ENCODE measurements around the gene LLGL1. TPM values are rescaled to one million over a fixed set of nuclear protein-coding genes. Genes with fewer than 3 reads are reported as not detected.
A peak's percentile ranks its signal among the peaks of the same experiment; 100 is the strongest.

The LLGL1 gene
- 8.6 TPM for total RNA-seq

- Histone ChIP-seq H3K27me3 (ENCODE audit: insufficient read depth, low read length) (no peaks in the 10 kb centered on the region), H3K4me1 (ENCODE audit: insufficient read depth, low read length) (peaks cover 18% of the 10 kb centered on the region), H3K4me3 (ENCODE audit: low read length) (peak within 1 kb of the TSS; percentile 53), H3K9me3 (ENCODE audit: low read depth, low read length) (no peaks in the 10 kb centered on the region)
Observed at GRCh38 chr17:18225121-18225641, at the start of gene LLGL1. LLGL1 (plus strand) TSS chr17:18225635; CDS start chr17:18225683, 48 bp downstream.

- Histone ChIP-seq H3K27me3 (ENCODE audit: insufficient read depth, low read length) (no peaks in the 10 kb centered on the region), H3K4me3 (ENCODE audit: low read length) (no peak overlapping the region), H3K9me3 (ENCODE audit: low read depth, low read length) (no peaks in the 10 kb centered on the region), H3K4me1 (ENCODE audit: insufficient read depth, low read length) (peaks cover 10% of the 10 kb centered on the region)
Observed at GRCh38 chr17:18176176-18176575, 49.3 kb upstream of the LLGL1 start.

- no peaks in the 10 kb centered on the region for H3K27me3 ChIP-seq (ENCODE audit: insufficient read depth, low read length)
- no peak overlapping the region for H3K4me3 ChIP-seq (ENCODE audit: low read length)
- peaks cover 17% of the 10 kb centered on the region for H3K4me1 ChIP-seq (ENCODE audit: insufficient read depth, low read length)
- H3K9me3 ChIP-seq (ENCODE audit: low read depth, low read length) = no peaks in the 10 kb centered on the region
Observed at GRCh38 chr17:18177133-18177532, 48.3 kb upstream of the LLGL1 start.

- no peaks in the 10 kb centered on the region for H3K27me3 ChIP-seq (ENCODE audit: insufficient read depth, low read length)
- H3K4me3 ChIP-seq (ENCODE audit: low read length) = no peak overlapping the region
- peaks cover 23% of the 10 kb centered on the region for H3K4me1 ChIP-seq (ENCODE audit: insufficient read depth, low read length)
- no peaks in the 10 kb centered on the region for H3K9me3 ChIP-seq (ENCODE audit: low read depth, low read length)
Observed at GRCh38 chr17:18177722-18178121, 47.7 kb upstream of the LLGL1 start.

GRCh38 chr17:18179196-18179595, 46.2 kb upstream of the LLGL1 start:
- Histone ChIP-seq H3K9me3 (ENCODE audit: low read depth, low read length) (no peaks in the 10 kb centered on the region), H3K4me3 (ENCODE audit: low read length) (no peak overlapping the region), H3K4me1 (ENCODE audit: insufficient read depth, low read length) (peaks cover 24% of the 10 kb centered on the region), H3K27me3 (ENCODE audit: insufficient read depth, low read length) (no peaks in the 10 kb centered on the region)

GRCh38 chr17:18179804-18180203, 45.6 kb upstream of the LLGL1 start:
- H3K9me3 ChIP-seq (ENCODE audit: low read depth, low read length) = no peaks in the 10 kb centered on the region
- H3K27me3 ChIP-seq (ENCODE audit: insufficient read depth, low read length) = no peaks in the 10 kb centered on the region
- H3K4me3 ChIP-seq (ENCODE audit: low read length) = no peak overlapping the region
- H3K4me1 ChIP-seq (ENCODE audit: insufficient read depth, low read length) = peaks cover 27% of the 10 kb centered on the region

GRCh38 chr17:18181358-18181757, 44.1 kb upstream of the LLGL1 start:
- H3K4me1 ChIP-seq (ENCODE audit: insufficient read depth, low read length) = peaks cover 36% of the 10 kb centered on the region
- no peaks in the 10 kb centered on the region for H3K9me3 ChIP-seq (ENCODE audit: low read depth, low read length)
- H3K4me3 ChIP-seq (ENCODE audit: low read length) = no peak overlapping the region
- H3K27me3 ChIP-seq (ENCODE audit: insufficient read depth, low read length) = no peaks in the 10 kb centered on the region

GRCh38 chr17:18182110-18182977, 43.1 kb upstream of the LLGL1 start:
- peak overlapping the region; percentile 78 for H3K4me3 ChIP-seq (ENCODE audit: low read length)
- no peaks in the 10 kb centered on the region for H3K9me3 ChIP-seq (ENCODE audit: low read depth, low read length)
- H3K27me3 ChIP-seq (ENCODE audit: insufficient read depth, low read length) = no peaks in the 10 kb centered on the region
- H3K4me1 ChIP-seq (ENCODE audit: insufficient read depth, low read length) = peaks cover 42% of the 10 kb centered on the region

- H3K9me3 ChIP-seq (ENCODE audit: low read depth, low read length) = no peaks in the 10 kb centered on the region
- H3K27me3 ChIP-seq (ENCODE audit: insufficient read depth, low read length) = no peaks in the 10 kb centered on the region
- peaks cover 48% of the 10 kb centered on the region for H3K4me1 ChIP-seq (ENCODE audit: insufficient read depth, low read length)
- H3K4me3 ChIP-seq (ENCODE audit: low read length) = peak overlapping the region; percentile 78
Observed at GRCh38 chr17:18182978-18183333, 42.5 kb upstream of the LLGL1 start.

- no peaks in the 10 kb centered on the region for H3K27me3 ChIP-seq (ENCODE audit: insufficient read depth, low read length)
- H3K9me3 ChIP-seq (ENCODE audit: low read depth, low read length) = no peaks in the 10 kb centered on the region
- peak within 1 kb of the TSS; percentile 78 for H3K4me3 ChIP-seq (ENCODE audit: low read length)
- peaks cover 53% of the 10 kb centered on the region for H3K4me1 ChIP-seq (ENCODE audit: insufficient read depth, low read length)
Observed at GRCh38 chr17:18183334-18184142, 41.9 kb upstream of the LLGL1 start, which contains the start of gene ALKBH5. ALKBH5 (plus strand) TSS chr17:18183828; CDS start chr17:18184244, 416 bp downstream.

- H3K9me3 ChIP-seq (ENCODE audit: low read depth, low read length) = no peaks in the 10 kb centered on the region
- peak overlapping the region; percentile 78 for H3K4me3 ChIP-seq (ENCODE audit: low read length)
- H3K27me3 ChIP-seq (ENCODE audit: insufficient read depth, low read length) = no peaks in the 10 kb centered on the region
- peaks cover 56% of the 10 kb centered on the region for H3K4me1 ChIP-seq (ENCODE audit: insufficient read depth, low read length)
Observed at GRCh38 chr17:18184143-18185031, 41.0 kb upstream of the LLGL1 start.

GRCh38 chr17:18185391-18185790, 40.0 kb upstream of the LLGL1 start:
- no peaks in the 10 kb centered on the region for H3K27me3 ChIP-seq (ENCODE audit: insufficient read depth, low read length)
- no peaks in the 10 kb centered on the region for H3K9me3 ChIP-seq (ENCODE audit: low read depth, low read length)
- peak overlapping the region; percentile 78 for H3K4me3 ChIP-seq (ENCODE audit: low read length)
- peaks cover 66% of the 10 kb centered on the region for H3K4me1 ChIP-seq (ENCODE audit: insufficient read depth, low read length)

GRCh38 chr17:18185832-18186626, 39.4 kb upstream of the LLGL1 start:
- no peaks in the 10 kb centered on the region for H3K27me3 ChIP-seq (ENCODE audit: insufficient read depth, low read length)
- peak overlapping the region; percentile 78 for H3K4me3 ChIP-seq (ENCODE audit: low read length)
- peaks cover 72% of the 10 kb centered on the region for H3K4me1 ChIP-seq (ENCODE audit: insufficient read depth, low read length)
- no peaks in the 10 kb centered on the region for H3K9me3 ChIP-seq (ENCODE audit: low read depth, low read length)

- no peaks in the 10 kb centered on the region for H3K9me3 ChIP-seq (ENCODE audit: low read depth, low read length)
- H3K4me1 ChIP-seq (ENCODE audit: insufficient read depth, low read length) = peaks cover 76% of the 10 kb centered on the region
- H3K27me3 ChIP-seq (ENCODE audit: insufficient read depth, low read length) = no peaks in the 10 kb centered on the region
- peak overlapping the region; percentile 78 for H3K4me3 ChIP-seq (ENCODE audit: low read length)
Observed at GRCh38 chr17:18186627-18186982, 38.8 kb upstream of the LLGL1 start.

Data from mononuclear cell (primary cell).